HCT116 (cell line): ENCODE data around the gene PRR16. TPM values are rescaled to one million over a fixed set of nuclear protein-coding genes. Genes with fewer than 3 reads are reported as not detected.
A peak's percentile ranks its signal among the peaks of the same experiment; 100 is the strongest.

Source experiments
- ATAC-seq: fragments of 200-7000 bp; cut with Tn5 transposase; 2 replicates; pipeline ENCODE4 v1.9.1; 2020; ENCODE audit warnings: mild to moderate bottlenecking, moderate library complexity
- BruUV-seq: library from RNA; stranded (reverse); fragments of 400-500 nt; replicated peaks from 2 replicates; lab custom pipeline; 2021; lab: Mats Ljungman, UMichigan
- CTCF ChIA-PET: fragments of 300-600 bp; sonication (Branson Sonifier 250); formaldehyde crosslinking; loops from one replicate; lab custom pipeline; 2021; ENCODE audit warnings: antibody characterized with exemption; lab: Charles Lee
- POLR2A ChIA-PET: fragments of 300-600, 350-600 bp; sonication (Branson Sonifier 250); formaldehyde crosslinking; loops from one replicate; lab custom pipeline; 2021; ENCODE audit warnings: antibody characterized with exemption; lab: Charles Lee
- RAD21 ChIA-PET, 2 experiments: fragments of 300-600 bp; sonication (Branson Sonifier 250); formaldehyde crosslinking; loops; one replicate each; lab custom pipeline; 2023; ENCODE audit warnings: low total read pairs in 2 of 2; ENCODE audit not compliant: uncharacterized antibody in 2 of 2, unreplicated experiment in 2 of 2, low non-redundant PET in 1 of 2; lab: Charles Lee
- DNase-seq: peaks from one replicate; pipeline ENCODE4 v3.0.0-alpha.2; 2010; ENCODE audit warnings: low read depth, low spot score
- H2AFZ ChIP-seq: fragments of 200-600 bp; shearing (Covaris generic), sonication (generic); 2 replicates; pipeline ENCODE4 v1.6.1; 2017; ENCODE audit warnings: low read depth, mixed run types, mixed read lengths, antibody characterized with exemption, low read length; ENCODE audit not compliant: poor library complexity, severe bottlenecking
- H3K27ac ChIP-seq: 2 replicates; pipeline ENCODE4 v1.5.1; 2012; ENCODE audit warnings: low read depth, low read length
- H3K27me3 ChIP-seq: fragments of 200-600 bp; sonication (generic); 2 replicates; pipeline ENCODE4 v1.6.1; 2016; ENCODE audit warnings: mixed run types, low read length, mixed read lengths; ENCODE audit not compliant: insufficient read depth
- H3K36me3 ChIP-seq, 2 experiments: fragments of 200-500 bp in 1 of 2; fragments of 200-600 bp in 1 of 2; sonication (Bioruptor generic) in 1 of 2; sonication (generic) in 1 of 2; 2 replicates each; pipeline versions ENCODE4 v1.5.1 to v1.6.1; 2014 to 2016; ENCODE audit warnings: low read length in 2 of 2, inconsistent platforms in 1 of 2, mixed read lengths in 1 of 2, mixed run types in 1 of 2; ENCODE audit not compliant: insufficient read depth in 2 of 2, control insufficient read depth in 1 of 2
- H3K4me1 ChIP-seq, 2 experiments: fragments of 200-600 bp in 1 of 2; sonication (generic) in 1 of 2; 2 replicates each; pipeline versions ENCODE4 v1.5.1 to v1.6.1; 2012 to 2017; ENCODE audit warnings: low read length in 2 of 2, inconsistent platforms in 1 of 2, mild to moderate bottlenecking in 1 of 2, mixed read lengths in 1 of 2, mixed run types in 1 of 2, moderate library complexity in 1 of 2; ENCODE audit not compliant: insufficient read depth in 2 of 2, control insufficient read depth in 1 of 2
- H3K4me2 ChIP-seq: fragments of 200-600 bp; sonication (generic); 2 replicates; pipeline ENCODE4 v1.6.1; 2017; ENCODE audit warnings: mixed run types, low read length, mixed read lengths
- H3K4me3 ChIP-seq, 2 experiments: fragments of 200-600 bp in 1 of 2; sonication (generic) in 1 of 2; replicated peaks in 1 of 2; 2 replicates each; pipeline ENCODE4 v1.5.1; 2011 to 2016; ENCODE audit warnings: low read length in 2 of 2, control low read depth in 1 of 2, low read depth in 1 of 2, mild to moderate bottlenecking in 1 of 2, mixed read lengths in 1 of 2, mixed run types in 1 of 2
- H3K79me2 ChIP-seq: fragments of 200-600 bp; sonication (generic); 2 replicates; pipeline ENCODE4 v1.6.1; 2017; ENCODE audit warnings: mild to moderate bottlenecking, mixed run types, low read length, moderate library complexity, mixed read lengths; ENCODE audit not compliant: insufficient read depth
- H3K9ac ChIP-seq: fragments of 200-600 bp; sonication (generic); 2 replicates; pipeline ENCODE4 v1.6.1; 2016; ENCODE audit warnings: low read length, mixed read lengths
- H3K9me2 ChIP-seq: fragments of 200-600 bp; sonication (generic), shearing (Covaris generic); 2 replicates; pipeline ENCODE4 v1.6.1; 2017; ENCODE audit warnings: mixed run types, mild to moderate bottlenecking, moderate library complexity; ENCODE audit not compliant: insufficient read depth
- H3K9me3 ChIP-seq, 2 experiments: fragments of 200-500 bp in 1 of 2; fragments of 200-600 bp in 1 of 2; sonication (Bioruptor generic) in 1 of 2; sonication (generic) in 1 of 2; 2 replicates each; pipeline ENCODE4 v1.6.1; 2014 to 2017; ENCODE audit warnings: low read length in 2 of 2, mixed read lengths in 2 of 2, inconsistent platforms in 1 of 2, low read depth in 1 of 2, mild to moderate bottlenecking in 1 of 2, mixed run types in 1 of 2, moderate library complexity in 1 of 2; ENCODE audit not compliant: control insufficient read depth in 1 of 2, insufficient read depth in 1 of 2
- H4K20me1 ChIP-seq: fragments of 200-600 bp; sonication (generic), shearing (Covaris generic); 2 replicates; pipeline ENCODE4 v1.6.1; 2017; ENCODE audit warnings: mixed run types, mild to moderate bottlenecking, moderate library complexity; ENCODE audit not compliant: insufficient read depth
- ELF1 ChIP-seq: IDR thresholded peaks from 2 replicates; pipeline ENCODE4 v1.6.1; 2012; ENCODE audit warnings: low read depth, borderline replicate concordance
- FOSL1 ChIP-seq: IDR thresholded peaks from 2 replicates; pipeline ENCODE4 v1.6.1; 2012; ENCODE audit warnings: low read depth
- JUND ChIP-seq: IDR thresholded peaks from 2 replicates; pipeline ENCODE4 v1.6.1; 2012
- RAD21 ChIP-seq: IDR thresholded peaks from 2 replicates; pipeline ENCODE4 v1.6.1; 2012; ENCODE audit warnings: low read depth, mild to moderate bottlenecking
- SIN3A ChIP-seq: IDR thresholded peaks from 2 replicates; pipeline ENCODE4 v1.6.1; 2012; ENCODE audit warnings: low read depth
- SRF ChIP-seq: IDR thresholded peaks from 2 replicates; pipeline ENCODE4 v1.6.1; 2012; ENCODE audit warnings: low read depth
- ZBTB33 ChIP-seq: IDR thresholded peaks from 2 replicates; pipeline ENCODE4 v1.6.1; 2011; ENCODE audit warnings: mild to moderate bottlenecking, low read length, moderate library complexity; ENCODE audit not compliant: insufficient replicate concordance; ENCODE audit errors: extremely low read depth
- ZNF274 ChIP-seq: fragments of 200-500 bp; sonication (Bioruptor generic); IDR thresholded peaks from 2 replicates; pipeline ENCODE4 v1.6.1; 2014; ENCODE audit warnings: mild to moderate bottlenecking, low read depth, low read length, inconsistent platforms
- intact Hi-C: fragments of 100-400 bp; cut with micrococcal nuclease; formaldehyde crosslinking; loops from 2 replicates; pipeline ENCODE4 v1.10.0; 2022
- total RNA-seq: library from RNA; stranded (reverse); gene quantifications from one replicate; pipeline ENCODE4 v1.2.1, GENCODE V29; 2021; ENCODE audit not compliant: unreplicated experiment
- TF ChIP-seq, protein P1 (sequence below), 3 experiments: fragments of 200-600 bp in 1 of 3; sonication (generic) in 1 of 3; IDR thresholded peaks in 2 of 3; conservative IDR thresholded peaks in 1 of 3; 2 replicates each; pipeline ENCODE4 v1.5.1; 2012 to 2017; ENCODE audit warnings: low read depth in 2 of 3, low read length in 2 of 3, antibody characterized with exemption in 1 of 3, borderline replicate concordance in 1 of 3, control low read depth in 1 of 3, mild to moderate bottlenecking in 1 of 3, mixed read lengths in 1 of 3, mixed run types in 1 of 3, moderate library complexity in 1 of 3; ENCODE audit not compliant: insufficient read depth in 1 of 3

PRR16 gene
- total RNA-seq, 1 experiment from 2014 or later = 0.42 TPM

- POLR2A ChIA-PET = no interaction called here
- H3K4me3 ChIP-seq = no peak overlapping the region
- no peaks in the 10 kb centered on the region for H3K36me3 ChIP-seq
- H3K9me3 ChIP-seq = no peaks in the 10 kb centered on the region
- RAD21 ChIA-PET = no interaction called here
- no peaks in the 10 kb centered on the region for H4K20me1 ChIP-seq
- no peak overlapping the region for H3K27ac ChIP-seq
- H3K79me2 ChIP-seq = no peaks in the 10 kb centered on the region
- no peak for TF ChIP-seq JUND
- TF ChIP-seq, protein P1, sequence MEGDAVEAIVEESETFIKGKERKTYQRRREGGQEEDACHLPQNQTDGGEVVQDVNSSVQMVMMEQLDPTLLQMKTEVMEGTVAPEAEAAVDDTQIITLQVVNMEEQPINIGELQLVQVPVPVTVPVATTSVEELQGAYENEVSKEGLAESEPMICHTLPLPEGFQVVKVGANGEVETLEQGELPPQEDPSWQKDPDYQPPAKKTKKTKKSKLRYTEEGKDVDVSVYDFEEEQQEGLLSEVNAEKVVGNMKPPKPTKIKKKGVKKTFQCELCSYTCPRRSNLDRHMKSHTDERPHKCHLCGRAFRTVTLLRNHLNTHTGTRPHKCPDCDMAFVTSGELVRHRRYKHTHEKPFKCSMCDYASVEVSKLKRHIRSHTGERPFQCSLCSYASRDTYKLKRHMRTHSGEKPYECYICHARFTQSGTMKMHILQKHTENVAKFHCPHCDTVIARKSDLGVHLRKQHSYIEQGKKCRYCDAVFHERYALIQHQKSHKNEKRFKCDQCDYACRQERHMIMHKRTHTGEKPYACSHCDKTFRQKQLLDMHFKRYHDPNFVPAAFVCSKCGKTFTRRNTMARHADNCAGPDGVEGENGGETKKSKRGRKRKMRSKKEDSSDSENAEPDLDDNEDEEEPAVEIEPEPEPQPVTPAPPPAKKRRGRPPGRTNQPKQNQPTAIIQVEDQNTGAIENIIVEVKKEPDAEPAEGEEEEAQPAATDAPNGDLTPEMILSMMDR (IDR thresholded peaks at IDR 0.05 in 2 of 3, conservative IDR thresholded peaks at IDR 0.05 in 1 of 3; ENCODE audit: borderline replicate concordance in 1 of 3, insufficient read depth in 1 of 3, low read depth in 2 of 3, low read length in 2 of 3) = 0 out of 6 replicates have a peak, but pooled peaks of 1 of the 3 experiments have one; percentile 6
- peak; percentile 26; the same call in 1 of the 2 replicates for TF ChIP-seq RAD21
- BruUV-seq = no TSS peak
- intact Hi-C loops = no loop called here
- DNase-seq = peak; percentile 8
- CTCF ChIA-PET = no interaction called here
- no peak for ATAC-seq
- H3K4me2 ChIP-seq = no peak overlapping the region
- no peaks in the 10 kb centered on the region for H3K4me1 ChIP-seq
- H3K27me3 ChIP-seq = no peaks in the 10 kb centered on the region
- H3K9me2 ChIP-seq = no peaks in the 10 kb centered on the region
- H3K9ac ChIP-seq = no peak overlapping the region
- H2AFZ ChIP-seq = no peak overlapping the region
These were observed 220.1 kb downstream of the PRR16 start for GRCh38 chr5:120684213-120684612.

- Histone ChIP-seq H3K27me3 (no peaks in the 10 kb centered on the region), H3K4me1 (no peaks in the 10 kb centered on the region), H3K79me2 (no peaks in the 10 kb centered on the region), H3K27ac (no peak overlapping the region), H3K4me2 (no peak overlapping the region), H3K36me3 (no peaks in the 10 kb centered on the region), H3K9me3 (no peaks in the 10 kb centered on the region), H3K9me2 (no peaks in the 10 kb centered on the region), H2AFZ (no peak overlapping the region), H3K4me3 (no peak overlapping the region), H3K9ac (no peak overlapping the region), H4K20me1 (no peaks in the 10 kb centered on the region)
- POLR2A ChIA-PET = no interaction called here
- DNase-seq (no peak), ATAC-seq (peak; percentile 82)
- no TSS peak for BruUV-seq
- RAD21 ChIA-PET = no interaction called here
- intact Hi-C loops = no loop called here
- CTCF ChIA-PET = no interaction called here
- no peak for TF ChIP-seq ZBTB33
- no peak for TF ChIP-seq SRF
- no peak for TF ChIP-seq SIN3A
- TF ChIP-seq ZNF274 = no peak
- TF ChIP-seq, protein P1 (IDR thresholded peaks at IDR 0.05 in 2 of 3, conservative IDR thresholded peaks at IDR 0.05 in 1 of 3; ENCODE audit: borderline replicate concordance in 1 of 3, insufficient read depth in 1 of 3, low read depth in 2 of 3, low read length in 2 of 3) = peak in 2 of 3 experiments; percentile 36 to 48; a peak in 4 of 6 replicates
- TF ChIP-seq FOSL1 = no peak
- TF ChIP-seq ELF1 = no peak
These were observed 220.8 kb downstream of the PRR16 start for GRCh38 chr5:120684749-120685415.
